K562 (cell line): ENCODE data around the gene NMB. TPM values are rescaled to one million over a fixed set of nuclear protein-coding genes. Genes with fewer than 3 reads are reported as not detected.

Experiments
- AFF4 ChIP-seq: sonication (generic); formaldehyde crosslinking; IDR thresholded peaks from 2 replicates; pipeline ENCODE4 v1.8.0; 2023; ENCODE audit warnings: mild to moderate bottlenecking, missing genetic modification reagents
- ARID4B ChIP-seq: sonication (generic); formaldehyde crosslinking; IDR thresholded peaks from 2 replicates; pipeline ENCODE4 v1.8.0; 2022; ENCODE audit warnings: mild to moderate bottlenecking, missing genetic modification reagents
- ATF1 ChIP-seq, 2 experiments: fragments of 450-650 bp in 1 of 2; IDR thresholded peaks; 2 replicates each; pipeline ENCODE4 v1.6.1; 2016; ENCODE audit warnings: missing compliant biosample characterization in 1 of 2, missing genetic modification characterization in 1 of 2
- ILF3 ChIP-seq: fragments of 450-650 bp; IDR thresholded peaks from 2 replicates; pipeline ENCODE4 v1.6.1; 2018; ENCODE audit warnings: antibody characterized with exemption, mild to moderate bottlenecking, moderate library complexity, borderline replicate concordance
- NFE2 ChIP-seq: IDR thresholded peaks from 2 replicates; pipeline ENCODE4 v1.6.1; 2014; ENCODE audit warnings: antibody characterized with exemption, low read depth
- NRF1 ChIP-seq, 2 experiments: fragments of 450-650 bp; IDR thresholded peaks in 1 of 2; conservative IDR thresholded peaks in 1 of 2; 2 replicates each; pipeline ENCODE4 v1.6.1; 2014; ENCODE audit warnings: mild to moderate bottlenecking in 2 of 2
- RAD21 ChIP-seq, 2 experiments: fragments of 250-450 bp in 1 of 2; fragments of 450-650 bp in 1 of 2; sonication (Bioruptor Pico) in 1 of 2; formaldehyde crosslinking in 1 of 2; IDR thresholded peaks in 1 of 2; conservative IDR thresholded peaks in 1 of 2; 2 replicates each; pipeline versions ENCODE4 v1.4.0 to v1.8.0; 2020 to 2022; ENCODE audit warnings: mild to moderate bottlenecking in 2 of 2, moderate library complexity in 1 of 2
- SMAD2 ChIP-seq: fragments of 150-350 bp; IDR thresholded peaks from 2 replicates; pipeline ENCODE4 v1.6.1; 2014; ENCODE audit warnings: low read depth, mild to moderate bottlenecking, low read length
- SP1 ChIP-seq: sonication (generic); formaldehyde crosslinking; IDR thresholded peaks from 2 replicates; pipeline ENCODE4 v1.8.1; 2022; ENCODE audit warnings: mild to moderate bottlenecking, missing genetic modification reagents
- SRSF9 ChIP-seq: fragments of 200-400 bp; formaldehyde crosslinking; IDR thresholded peaks from 2 replicates; pipeline ENCODE4 v1.6.1; 2017; ENCODE audit warnings: low read depth, low read length, borderline replicate concordance
- STAT5B ChIP-seq: fragments of 250-450 bp; sonication (Bioruptor Pico); IDR thresholded peaks from 2 replicates; pipeline ENCODE4 v1.8.0; 2021; ENCODE audit warnings: mild to moderate bottlenecking, inconsistent platforms
- TAF9B ChIP-seq: fragments of 450-650 bp; IDR thresholded peaks from 2 replicates; pipeline ENCODE4 v1.6.1; 2018; ENCODE audit warnings: mild to moderate bottlenecking; ENCODE audit not compliant: partially characterized antibody
- TCF7 ChIP-seq: sonication (generic); IDR thresholded peaks from 2 replicates; pipeline ENCODE4 v1.6.1; 2016; ENCODE audit warnings: antibody characterized with exemption, borderline replicate concordance
- ZBTB49 ChIP-seq: sonication (generic); formaldehyde crosslinking; IDR thresholded peaks from 2 replicates; pipeline ENCODE4 v1.8.0; 2022; ENCODE audit warnings: missing genetic modification reagents, mild to moderate bottlenecking, borderline replicate concordance
- polyA plus RNA-seq, 8 experiments: library from polyadenylated mRNA; depleted of rRNA in 4 of 8; stranded (reverse) in 5 of 8; unstranded in 3 of 8; fragments of >200 nt; fragmentation: Nextera tagmentation in 2 of 8; fragmentation: Illumina TruSeq in 1 of 8; extraction: Ambion mirVana in 2 of 8; extraction: Trizol in 1 of 8; gene quantifications; 2 replicates each; pipeline versions ENCODE4 v1.2.1 to v1.2.3, GENCODE V29; 2011 to 2014; ENCODE audit warnings: inconsistent platforms in 1 of 8, missing spikeins in 1 of 8
- total RNA-seq, 7 experiments: library from RNA; depleted of rRNA in 6 of 7; stranded (reverse); fragments of >200 nt in 6 of 7; fragmentation: Illumina TruSeq in 2 of 7; extraction: Trizol in 2 of 7; gene quantifications; 2 replicates each; pipeline versions ENCODE4 v1.2.1 to v1.2.3, GENCODE V29; 2011 to 2021; ENCODE audit warnings: low replicate concordance in 1 of 7
- TF ChIP-seq, protein P1 (sequence below): sonication (generic); formaldehyde crosslinking; IDR thresholded peaks from 2 replicates; pipeline ENCODE4 v1.8.0; 2022; ENCODE audit warnings: mild to moderate bottlenecking, missing genetic modification reagents

Gene NMB
- total and polyA plus RNA-seq, 9 of the 15 experiments (the other 6 are each of a cell fraction or from before 2014, with no cell fraction given) = 0.06 to 0.16 (median 0.09) TPM; not detected in 5

- TF ChIP-seq ILF3 (no peak), SP1 (CRISPR knock-in tag) (no peak), RAD21 (CRISPR knock-in tag; conservative IDR thresholded peaks at IDR 0.05 in 1 of 2, IDR thresholded peaks at IDR 0.05 in 1 of 2) (no peak), TAF9B (no peak), NRF1 (conservative IDR thresholded peaks at IDR 0.05 in 1 of 2, IDR thresholded peaks at IDR 0.05 in 1 of 2) (no peak), TCF7 (no peak), AFF4 (CRISPR knock-in tag) (no peak), SRSF9 (no peak), ARID4B (no peak), NFE2 (no peak), SMAD2 (no peak), ATF1 (CRISPR knock-in tag; IDR thresholded peaks at IDR 0.05) (no peak), ATF1 (tag; IDR thresholded peaks at IDR 0.05) (no peak), ZBTB49 (CRISPR knock-in tag) (no peak), STAT5B (CRISPR knock-in tag) (no peak)
- TF ChIP-seq, protein P1, sequence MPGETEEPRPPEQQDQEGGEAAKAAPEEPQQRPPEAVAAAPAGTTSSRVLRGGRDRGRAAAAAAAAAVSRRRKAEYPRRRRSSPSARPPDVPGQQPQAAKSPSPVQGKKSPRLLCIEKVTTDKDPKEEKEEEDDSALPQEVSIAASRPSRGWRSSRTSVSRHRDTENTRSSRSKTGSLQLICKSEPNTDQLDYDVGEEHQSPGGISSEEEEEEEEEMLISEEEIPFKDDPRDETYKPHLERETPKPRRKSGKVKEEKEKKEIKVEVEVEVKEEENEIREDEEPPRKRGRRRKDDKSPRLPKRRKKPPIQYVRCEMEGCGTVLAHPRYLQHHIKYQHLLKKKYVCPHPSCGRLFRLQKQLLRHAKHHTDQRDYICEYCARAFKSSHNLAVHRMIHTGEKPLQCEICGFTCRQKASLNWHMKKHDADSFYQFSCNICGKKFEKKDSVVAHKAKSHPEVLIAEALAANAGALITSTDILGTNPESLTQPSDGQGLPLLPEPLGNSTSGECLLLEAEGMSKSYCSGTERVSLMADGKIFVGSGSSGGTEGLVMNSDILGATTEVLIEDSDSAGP (CRISPR knock-in tag) = no peak
Observed at GRCh38 chr15:84631706-84632272, 26.2 kb downstream of the NMB start (continued).
